Left ventricle myocardium inferior (tissue), 1 donor: ENCODE measurements around the gene CYB5R4. TPM values are rescaled to one million over a fixed set of nuclear protein-coding genes. Genes with fewer than 3 reads are reported as not detected.

Experiments used
- DNase-seq: peaks from one replicate; pipeline ENCODE4 v3.0.0-alpha.2; 2020
- H3K27ac ChIP-seq: fragments of 200-600 bp; replicated peaks from 2 replicates; pipeline ENCODE4 v1.8.0; 2021
- H3K27me3 ChIP-seq: fragments of 200-600 bp; 2 replicates; pipeline ENCODE4 v1.8.0; 2021; ENCODE audit warnings: low read depth
- H3K36me3 ChIP-seq: fragments of 200-600 bp; 2 replicates; pipeline ENCODE4 v1.8.0; 2021
- H3K4me1 ChIP-seq: fragments of 200-600 bp; 2 replicates; pipeline ENCODE4 v1.8.0; 2021
- H3K4me3 ChIP-seq: fragments of 200-600 bp; 2 replicates; pipeline ENCODE4 v1.8.0; 2021; ENCODE audit warnings: mild to moderate bottlenecking, moderate library complexity
- H3K9me3 ChIP-seq: fragments of 200-600 bp; replicated peaks from 2 replicates; pipeline ENCODE4 v1.8.0; 2021
- intact Hi-C: fragments of 100-400 bp; cut with micrococcal nuclease; formaldehyde crosslinking; loops from one replicate; pipeline ENCODE4 v1.11.0; 2022
- total RNA-seq: library from RNA; stranded (reverse); fragmentation: NEBNext Ultra II Directional; extraction: Animal tissue kit (Norgen Biotek cat#: 25700); gene quantifications from one replicate; pipeline ENCODE4 v1.2.1, GENCODE V29; 2021
- TF ChIP-seq, protein P1 (sequence below): fragments of 200-600 bp; IDR thresholded peaks from 2 replicates; pipeline ENCODE4 v1.8.0; 2021; ENCODE audit warnings: antibody characterized with exemption, mild to moderate bottlenecking, borderline replicate concordance
- donor health status: DM: no; HTN: yes; CAD: no; lungs with severe emphysema.

The CYB5R4 gene
- total RNA-seq, 1 donor from 2014 or later, result 14.5 TPM

DNA sequence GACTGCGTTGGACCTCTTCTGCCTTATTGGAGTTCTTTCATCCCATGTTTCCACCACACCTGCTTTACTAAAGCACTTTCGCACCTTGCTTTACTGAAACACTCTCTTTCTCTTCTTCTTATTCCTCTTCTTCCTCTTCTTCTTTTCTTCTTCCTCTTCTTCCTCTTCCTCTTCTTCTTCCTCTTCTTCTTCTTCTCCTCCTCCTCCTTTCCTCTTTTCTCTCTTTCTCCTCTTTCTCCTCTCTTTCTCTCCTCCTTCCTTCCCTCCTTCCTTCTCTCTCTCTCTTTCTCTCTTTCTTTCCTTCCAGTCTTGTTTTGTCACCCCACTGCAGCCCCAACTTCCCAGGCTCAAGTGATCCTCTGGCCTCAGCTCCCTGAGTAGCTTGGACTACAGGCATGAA lies 10.4 kb upstream of the CYB5R4 start:
- no peak for DNase-seq
- Histone ChIP-seq H3K4me1 (peaks cover 16% of the 10 kb centered on the region), H3K27me3 (peaks cover 58% of the 10 kb centered on the region), H3K36me3 (no peaks in the 10 kb centered on the region), H3K27ac (no peak overlapping the region), H3K4me3 (no peak overlapping the region), H3K9me3 (no peaks in the 10 kb centered on the region)
- intact Hi-C loops, result no loop called here
- TF ChIP-seq, protein P1, sequence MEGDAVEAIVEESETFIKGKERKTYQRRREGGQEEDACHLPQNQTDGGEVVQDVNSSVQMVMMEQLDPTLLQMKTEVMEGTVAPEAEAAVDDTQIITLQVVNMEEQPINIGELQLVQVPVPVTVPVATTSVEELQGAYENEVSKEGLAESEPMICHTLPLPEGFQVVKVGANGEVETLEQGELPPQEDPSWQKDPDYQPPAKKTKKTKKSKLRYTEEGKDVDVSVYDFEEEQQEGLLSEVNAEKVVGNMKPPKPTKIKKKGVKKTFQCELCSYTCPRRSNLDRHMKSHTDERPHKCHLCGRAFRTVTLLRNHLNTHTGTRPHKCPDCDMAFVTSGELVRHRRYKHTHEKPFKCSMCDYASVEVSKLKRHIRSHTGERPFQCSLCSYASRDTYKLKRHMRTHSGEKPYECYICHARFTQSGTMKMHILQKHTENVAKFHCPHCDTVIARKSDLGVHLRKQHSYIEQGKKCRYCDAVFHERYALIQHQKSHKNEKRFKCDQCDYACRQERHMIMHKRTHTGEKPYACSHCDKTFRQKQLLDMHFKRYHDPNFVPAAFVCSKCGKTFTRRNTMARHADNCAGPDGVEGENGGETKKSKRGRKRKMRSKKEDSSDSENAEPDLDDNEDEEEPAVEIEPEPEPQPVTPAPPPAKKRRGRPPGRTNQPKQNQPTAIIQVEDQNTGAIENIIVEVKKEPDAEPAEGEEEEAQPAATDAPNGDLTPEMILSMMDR, result no peak

- TF ChIP-seq, protein P1, result no peak
- H3K27me3 ChIP-seq, result peaks cover 62% of the 10 kb centered on the region
These were observed 9.9 kb upstream of the CYB5R4 start for GRCh38 chr6:83849610-83850009.

GRCh38 chr6:83852528-83853177 lies 6.8 kb upstream of the CYB5R4 start:
- intact Hi-C loops, result no loop called here
- peaks cover 74% of the 10 kb centered on the region for H3K27me3 ChIP-seq

More at GRCh38 chr6:83849610-83850009, 9.9 kb upstream of the CYB5R4 start:
- no peaks in the 10 kb centered on the region for H3K9me3 ChIP-seq
- H3K4me1 ChIP-seq, result peaks cover 16% of the 10 kb centered on the region
- no peak overlapping the region for H3K4me3 ChIP-seq
- intact Hi-C loops, result no loop called here
- no peak for DNase-seq
- no peak overlapping the region for H3K27ac ChIP-seq
- H3K36me3 ChIP-seq, result no peaks in the 10 kb centered on the region

DNA sequence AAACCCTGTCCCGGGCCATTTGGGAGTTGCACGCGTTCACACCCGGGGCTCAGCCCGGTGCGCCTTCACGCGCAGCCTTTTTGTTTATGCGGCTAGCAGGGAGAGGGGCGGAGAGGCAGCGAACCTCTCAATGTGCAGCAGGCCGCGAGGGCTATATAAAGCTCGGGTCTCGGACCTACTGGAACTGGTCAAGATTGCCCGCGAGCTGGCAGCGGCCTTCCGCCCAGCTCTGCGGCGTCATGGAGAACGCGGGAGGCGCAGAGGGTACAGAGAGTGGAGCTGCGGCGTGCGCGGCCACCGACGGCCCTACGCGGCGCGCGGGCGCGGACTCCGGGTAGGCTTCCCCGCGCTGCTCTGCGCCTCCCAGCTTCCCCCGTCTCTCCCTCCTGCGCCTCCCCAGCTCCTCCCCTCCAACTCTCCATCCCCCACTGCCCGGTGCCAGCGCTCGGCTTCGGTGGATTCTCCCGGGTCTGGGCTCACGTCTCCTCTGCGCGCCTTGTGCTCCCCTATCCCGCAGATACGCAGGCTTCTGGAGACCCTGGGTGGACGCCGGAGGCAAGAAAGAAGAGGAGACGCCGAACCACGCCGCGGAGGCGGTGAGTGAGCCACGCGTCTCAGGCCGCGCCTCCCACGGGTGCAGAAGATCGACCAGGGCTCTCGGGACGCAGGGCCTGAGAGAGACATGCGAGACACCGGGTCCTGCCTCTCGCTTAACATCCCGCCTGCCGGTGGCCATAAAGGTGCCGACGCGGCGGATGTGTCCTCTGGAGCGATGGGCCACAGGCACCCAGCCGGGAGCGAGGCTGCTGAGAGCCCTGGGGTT lies 6.1 kb upstream of the CYB5R4 start, which contains the start of gene RIPPLY2:
Gene RIPPLY2, plus strand, starts transcription at position 183 of the 823 bp plus-strand sequence. Its CDS starts 57 bp downstream, at position 240.
- TF ChIP-seq, protein P1, result no peak
- intact Hi-C loops, result no loop called here
- Histone ChIP-seq H3K36me3 (no peaks in the 10 kb centered on the region), H3K4me3 (peak within 1 kb of the TSS; percentile 64), H3K27me3 (peaks cover 74% of the 10 kb centered on the region), H3K4me1 (peaks cover 16% of the 10 kb centered on the region), H3K27ac (no peak within 1 kb of the TSS), H3K9me3 (no peaks in the 10 kb centered on the region)
- peak; percentile 15 for DNase-seq

More at GRCh38 chr6:83852528-83853177, 6.8 kb upstream of the CYB5R4 start:
- DNase-seq, result no peak
- Histone ChIP-seq H3K4me1 (peaks cover 16% of the 10 kb centered on the region), H3K9me3 (no peaks in the 10 kb centered on the region), H3K4me3 (peak overlapping the region; percentile 64), H3K27ac (no peak overlapping the region), H3K36me3 (no peaks in the 10 kb centered on the region)
- TF ChIP-seq, protein P1, result no peak

DNA sequence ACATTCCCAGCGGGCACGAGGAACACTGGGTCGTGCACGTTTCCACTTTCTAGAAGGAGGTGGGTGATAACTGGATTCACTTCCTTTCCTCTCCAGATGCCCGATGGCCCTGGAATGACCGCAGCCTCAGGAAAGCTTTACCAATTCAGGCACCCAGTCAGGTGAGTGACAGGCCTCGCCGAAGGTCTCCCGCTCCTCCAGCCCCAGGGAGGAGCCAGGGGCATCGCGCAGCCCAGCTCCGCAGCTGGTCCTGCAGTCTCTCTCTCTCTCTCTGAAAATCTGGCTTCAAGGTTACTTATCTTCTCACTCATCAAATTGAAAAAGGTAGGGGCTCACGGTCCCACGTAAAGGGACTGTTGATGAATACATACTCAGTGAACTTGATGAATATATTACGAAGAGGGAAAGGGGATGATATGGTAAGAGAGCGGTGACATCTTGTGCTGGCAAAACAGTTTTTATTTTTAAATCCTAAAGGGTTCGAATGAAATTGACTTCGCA lies 5.4 kb upstream of the CYB5R4 start:
- peaks cover 67% of the 10 kb centered on the region for H3K27me3 ChIP-seq

More for the DNA sequence above, 5.4 kb upstream of the CYB5R4 start:
- intact Hi-C loops, result no loop called here
- DNase-seq, result no peak
- no peak overlapping the region for H3K27ac ChIP-seq
- no peaks in the 10 kb centered on the region for H3K9me3 ChIP-seq
- H3K4me1 ChIP-seq, result peaks cover 21% of the 10 kb centered on the region
- H3K36me3 ChIP-seq, result no peaks in the 10 kb centered on the region
- TF ChIP-seq, protein P1, result no peak
- H3K4me3 ChIP-seq, result peak overlapping the region; percentile 64
